Naive thymus-derived CD8-positive, alpha-beta T cell (primary cell): ENCODE data around the gene PTGDR2. TPM values are rescaled to one million over a fixed set of nuclear protein-coding genes. Genes with fewer than 3 reads are reported as not detected.

Experiments used
- ATAC-seq, 2 donors: fragments of 150-1000 bp; cut with Tn5 transposase in 1 of 2; sonication (Bioruptor Pico), chemical (Tn5 transposase) in 1 of 2; 1 replicate in 1 of 2; 2 replicates in 1 of 2; pipeline ENCODE4 v1.10.0; 2021; ENCODE audit warnings: mild to moderate bottlenecking in 2 of 2, moderate library complexity in 2 of 2
- POLR2A ChIA-PET: fragments of 350-600 bp; sonication (Branson Sonifier 250); formaldehyde crosslinking; loops from one replicate; lab custom pipeline; 2021; ENCODE audit warnings: antibody characterized with exemption; lab: Charles Lee
- DNase-seq, 10 donors: peaks; one replicate each; pipeline versions ENCODE4 v3.0.0 to v3.0.0-alpha.2; 2020 to 2022
- H3K27ac Mint-ChIP-seq, 10 donors: one replicate each; pipeline ENCODE4 v1.8.0; 2020 to 2022; ENCODE audit warnings: mild to moderate bottlenecking in 10 of 10, mixed read lengths in 10 of 10, moderate library complexity in 4 of 10, inconsistent platforms in 1 of 10
- H3K27me3 Mint-ChIP-seq, 5 donors: one replicate each; pipeline ENCODE4 v1.8.0; 2021 to 2022; ENCODE audit warnings: mixed read lengths in 5 of 5
- H3K36me3 Mint-ChIP-seq, 3 donors: one replicate each; pipeline ENCODE4 v1.8.0; 2020 to 2022; ENCODE audit warnings: mixed read lengths in 3 of 3, mild to moderate bottlenecking in 2 of 3, inconsistent platforms in 1 of 3
- H3K4me1 Mint-ChIP-seq, 4 donors: one replicate each; pipeline ENCODE4 v1.8.0; 2021 to 2022; ENCODE audit warnings: mixed read lengths in 4 of 4
- H3K4me3 Mint-ChIP-seq, 10 donors: one replicate each; pipeline ENCODE4 v1.8.0; 2020 to 2022; ENCODE audit warnings: mild to moderate bottlenecking in 10 of 10, mixed read lengths in 10 of 10, moderate library complexity in 6 of 10, inconsistent platforms in 1 of 10
- H3K9me3 Mint-ChIP-seq, 9 donors: one replicate each; pipeline ENCODE4 v1.8.0; 2020 to 2022; ENCODE audit warnings: mixed read lengths in 9 of 9, mild to moderate bottlenecking in 3 of 9, inconsistent platforms in 1 of 9, moderate library complexity in 1 of 9
- polyA plus RNA-seq, 3 donors: library from polyadenylated mRNA; unstranded; fragments of 300-500 nt; fragmentation: Illumina TruSeq; gene quantifications; one replicate each; pipeline ENCODE4 v1.2.3, GENCODE V29; 2021
- total RNA-seq, 8 experiments: library from RNA in 2 of 8; stranded (reverse) in 2 of 8; gene quantifications; one replicate each; pipeline ENCODE4 v1.2.3 and lab custom pipeline; 2021 to 2026

PTGDR2 gene
- total and polyA plus RNA-seq, 5 experiments from 2014 or later: 0.16 TPM; not detected in 3

DNA sequence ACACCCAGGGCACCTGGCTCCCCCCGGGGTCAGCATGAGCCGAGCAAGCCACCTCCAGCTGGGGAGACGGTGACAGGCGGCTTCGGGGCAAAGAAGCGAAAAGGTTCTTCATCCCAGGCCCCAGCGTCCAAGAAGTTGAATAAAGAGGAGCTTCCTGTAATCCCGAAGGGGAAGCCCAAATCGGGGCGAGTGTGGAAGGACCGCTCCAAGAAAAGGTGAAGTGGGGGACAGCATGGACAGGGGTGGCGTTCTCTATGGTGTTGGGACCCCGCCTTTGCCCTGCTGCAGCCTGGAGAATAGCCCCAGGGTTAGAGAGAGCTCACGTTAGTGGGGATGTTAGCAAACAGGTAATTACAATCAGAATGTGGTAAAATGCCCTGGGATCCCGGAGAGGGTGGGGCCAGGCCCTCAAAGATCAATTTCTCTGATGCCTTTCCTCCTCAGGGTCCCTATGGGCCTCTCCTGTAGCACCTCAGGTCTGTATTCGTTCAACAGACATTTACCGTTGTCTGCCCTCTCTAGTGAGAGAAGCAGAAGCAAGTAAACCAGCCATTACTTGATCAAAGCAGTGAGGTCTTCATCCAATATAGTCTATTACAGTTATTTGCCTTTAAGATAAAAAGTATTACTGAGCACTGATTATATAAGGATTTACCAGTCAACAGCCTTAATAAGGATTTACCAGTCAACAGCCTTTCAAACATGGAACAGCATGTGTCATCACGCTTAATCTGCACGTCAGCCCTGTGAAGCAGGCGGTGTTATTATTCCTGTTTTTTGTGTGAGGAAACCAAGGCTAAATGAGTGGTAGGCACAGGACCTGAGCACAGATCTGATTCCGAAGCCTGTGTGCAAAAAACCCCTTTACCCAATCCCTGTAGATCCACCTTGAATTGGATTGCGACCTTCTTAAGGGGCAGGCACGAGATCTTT, 12.8 kb downstream of the PTGDR2 start:
- peaks cover 32 to 54% (median 43%) of the 10 kb centered on the region in 4 donors for H3K4me1 Mint-ChIP-seq
- H3K9me3 Mint-ChIP-seq: no peaks in the 10 kb centered on the region
- peaks cover 0 to 3% (median 0%) of the 10 kb centered on the region in 5 donors for H3K27me3 Mint-ChIP-seq
- ATAC-seq: no peak
- DNase-seq: no peak
- POLR2A ChIA-PET: interaction anchor here (0.7 to 1.2 kb wide), 4 partner anchors 12 to 71 kb away, joined by 3 to 6 read pairs (median 4); partner anchors contain the start of genes PTGDR2, TMEM109 and ZP1
- peak overlapping the region; percentile 70 to 99 (median 97) for H3K27ac Mint-ChIP-seq
- H3K4me3 Mint-ChIP-seq: peak overlapping the region; percentile 71 to 94 (median 90)
- peaks cover 0 to 22% (median 3%) of the 10 kb centered on the region in 3 donors for H3K36me3 Mint-ChIP-seq

GRCh38 chr11:60841797-60842667, 13.7 kb downstream of the PTGDR2 start, which contains the start of gene CCDC86:
Gene CCDC86, plus strand, starts transcription at chr11:60842113. Its CDS starts 12 bp downstream, at chr11:60842125.
- POLR2A ChIA-PET: interaction anchor here (0.7 to 1.2 kb wide), 4 partner anchors 12 to 72 kb away, joined by 3 to 6 read pairs (median 4); partner anchors contain the start of genes PTGDR2, TMEM109 and ZP1
- Mint-ChIP-seq H3K27ac (peak within 1 kb of the TSS; percentile 92 to 99 (median 97)), H3K27me3 (peaks cover 0 to 3% (median 0%) of the 10 kb centered on the region in 5 donors), H3K36me3 (peaks cover 0 to 14% (median 3%) of the 10 kb centered on the region in 3 donors), H3K4me1 (peaks cover 32 to 54% (median 45%) of the 10 kb centered on the region in 4 donors), H3K4me3 (peak within 1 kb of the TSS; percentile 71 to 94 (median 90)), H3K9me3 (no peaks in the 10 kb centered on the region)
- peak; percentile 94 to 95 for ATAC-seq
- peak; percentile 95 to 100 (median 99) for DNase-seq

DNA sequence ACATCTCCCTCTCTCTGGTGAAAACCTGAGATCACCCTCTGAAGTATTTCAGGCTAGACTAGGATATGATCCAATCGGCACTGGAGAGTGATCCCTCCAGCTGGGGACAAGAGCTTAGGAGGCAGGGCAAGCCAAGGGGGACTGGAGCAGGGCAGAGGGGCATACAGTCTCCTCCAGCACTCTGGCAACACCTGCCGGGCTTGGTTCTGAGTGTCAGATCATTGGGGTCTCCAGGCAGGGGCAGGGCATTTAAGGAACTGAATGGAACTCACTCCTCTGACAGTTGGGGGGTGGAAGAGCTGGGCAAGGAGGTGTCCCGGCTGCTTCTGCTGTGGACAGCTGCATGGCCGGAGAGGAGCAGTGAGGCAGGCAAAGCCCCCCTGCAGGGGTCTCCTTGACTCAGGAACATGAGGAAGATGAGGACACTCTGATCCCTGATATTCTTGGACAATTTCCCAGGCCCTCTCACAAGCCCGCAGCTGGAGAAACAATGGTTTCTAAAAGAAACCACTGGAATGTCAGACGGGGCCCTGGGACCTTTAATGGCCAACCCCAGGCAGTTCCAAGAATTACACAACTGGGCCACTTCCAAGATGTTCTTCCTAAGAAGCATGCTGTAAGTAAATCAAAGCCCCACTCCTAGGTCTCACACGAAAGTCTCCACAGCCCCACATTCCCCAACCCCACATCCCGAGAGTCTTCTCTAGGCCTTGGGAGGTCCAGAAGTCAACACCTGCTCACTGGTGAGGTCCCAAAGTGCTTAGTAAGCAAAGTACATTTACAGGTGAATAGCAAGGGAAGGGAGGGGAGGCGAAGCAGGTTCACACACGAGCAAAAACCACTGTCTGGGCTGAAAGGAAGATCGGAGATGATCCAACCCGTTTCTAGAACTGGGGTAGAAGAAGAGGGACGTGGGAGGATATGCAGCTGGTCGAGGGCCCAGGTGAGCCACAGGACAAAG, 15.0 kb downstream of the PTGDR2 start:
- ATAC-seq: no peak
- Mint-ChIP-seq H3K9me3 (no peaks in the 10 kb centered on the region), H3K4me1 (peaks cover 32 to 54% (median 47%) of the 10 kb centered on the region in 4 donors), H3K27ac (peak overlapping the region; percentile 86 to 99 (median 97)), H3K27me3 (peaks cover 0 to 3% (median 0%) of the 10 kb centered on the region in 5 donors), H3K36me3 (peaks cover 0 to 5% (median 3%) of the 10 kb centered on the region in 3 donors), H3K4me3 (peak overlapping the region; percentile 71 to 94 (median 87))
- DNase-seq: no peak
- POLR2A ChIA-PET: interaction anchor here (0.7 to 1.2 kb wide), 5 partner anchors 20 to 298 kb away, joined by 3 to 5 read pairs (median 3); partner anchors contain the start of genes PRPF19 and SLC15A3

DNA sequence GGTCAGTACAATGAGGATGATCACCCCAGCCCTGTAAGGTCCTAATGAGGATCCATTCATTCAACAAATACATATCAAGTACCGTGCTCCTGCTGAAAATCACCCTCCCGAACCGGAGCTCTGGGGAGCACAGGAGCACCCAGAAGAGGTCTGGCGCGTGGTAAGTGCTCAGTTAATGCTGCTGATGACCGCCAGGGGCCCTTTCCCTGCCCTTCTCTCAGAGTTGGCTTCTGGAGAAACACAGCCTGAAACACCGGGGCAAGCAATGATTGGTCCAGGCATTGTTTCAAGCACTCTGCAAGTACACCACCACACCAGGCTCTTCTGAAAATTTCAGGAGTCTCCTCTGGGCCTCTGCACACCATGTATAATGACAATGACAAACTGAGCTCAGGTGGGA, 17.6 kb downstream of the PTGDR2 start:
- POLR2A ChIA-PET: no interaction called here
- Mint-ChIP-seq H3K4me3 (no peak overlapping the region), H3K27ac (no peak overlapping the region), H3K4me1 (peaks cover 11 to 36% (median 23%) of the 10 kb centered on the region in 4 donors), H3K9me3 (no peaks in the 10 kb centered on the region), H3K36me3 (no peaks in the 10 kb centered on the region), H3K27me3 (peaks cover 0 to 3% (median 0%) of the 10 kb centered on the region in 5 donors)
- ATAC-seq (no peak), DNase-seq (no peak)

- ATAC-seq: no peak
- POLR2A ChIA-PET: no interaction called here
- Mint-ChIP-seq H3K4me3 (peak overlapping the region in 2 of 10 donors; percentile 15 to 35), H3K36me3 (no peaks in the 10 kb centered on the region), H3K9me3 (no peaks in the 10 kb centered on the region), H3K27ac (peak overlapping the region in 3 of 10 donors; percentile 28 to 86 (median 71)), H3K4me1 (peaks cover 8 to 26% (median 15%) of the 10 kb centered on the region in 4 donors), H3K27me3 (peaks cover 0 to 3% (median 0%) of the 10 kb centered on the region in 5 donors)
- DNase-seq: no peak
Measured at GRCh38 chr11:60836866-60837515, 18.8 kb downstream of the PTGDR2 start.

- Mint-ChIP-seq H3K27me3 (peaks cover 0 to 2% (median 0%) of the 10 kb centered on the region in 5 donors), H3K27ac (peak overlapping the region in 3 of 10 donors; percentile 5 to 45 (median 12)), H3K4me1 (peaks cover 0 to 17% (median 6%) of the 10 kb centered on the region in 4 donors), H3K9me3 (no peaks in the 10 kb centered on the region), H3K4me3 (no peak overlapping the region), H3K36me3 (no peaks in the 10 kb centered on the region)
- DNase-seq (no peak), ATAC-seq (no peak)
- POLR2A ChIA-PET: no interaction called here
Measured at GRCh38 chr11:60835534-60835846, 20.3 kb downstream of the PTGDR2 start.

GRCh38 chr11:60834742-60835533, 20.8 kb downstream of the PTGDR2 start:
- ATAC-seq: no peak
- POLR2A ChIA-PET: no interaction called here
- H3K27ac Mint-ChIP-seq: peak overlapping the region in 3 of 10 donors; percentile 5 to 45 (median 12)
- no peak overlapping the region for H3K4me3 Mint-ChIP-seq
- DNase-seq: no peak
- peaks cover 0 to 17% (median 4%) of the 10 kb centered on the region in 4 donors for H3K4me1 Mint-ChIP-seq
- H3K9me3 Mint-ChIP-seq: no peaks in the 10 kb centered on the region
- peaks cover 0 to 2% (median 0%) of the 10 kb centered on the region in 5 donors for H3K27me3 Mint-ChIP-seq
- no peaks in the 10 kb centered on the region for H3K36me3 Mint-ChIP-seq

DNA sequence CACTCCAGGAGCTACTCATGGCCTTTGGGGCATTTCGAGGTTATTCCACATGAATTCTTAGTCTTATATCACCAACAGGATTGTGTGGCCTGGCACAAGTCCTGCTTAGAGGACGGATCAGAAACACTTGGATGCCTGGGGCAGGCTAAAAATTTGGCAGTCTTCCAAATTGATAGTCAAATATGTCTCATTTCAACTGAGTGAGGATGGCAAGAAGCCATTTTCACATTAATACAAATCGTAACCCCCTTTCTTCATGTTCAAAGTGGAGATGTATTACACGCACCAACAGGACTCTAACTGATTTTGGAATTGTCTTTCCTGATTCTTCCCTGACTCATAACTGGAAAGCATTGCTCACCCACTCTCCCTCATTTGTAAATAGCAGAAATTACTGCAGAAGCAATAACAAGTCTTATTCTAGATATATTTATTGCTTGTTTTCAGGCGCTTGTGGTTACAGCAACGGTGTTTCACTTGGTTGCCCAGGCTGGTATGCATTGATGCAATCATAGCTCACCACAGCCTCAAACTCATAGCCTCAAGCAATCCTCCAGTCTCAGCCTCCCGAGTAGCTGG, 24.2 kb downstream of the PTGDR2 start:
- H3K4me3 Mint-ChIP-seq: no peak overlapping the region
- DNase-seq: no peak

GRCh38 chr11:60831143-60831500, 24.6 kb downstream of the PTGDR2 start:
- peaks cover 0 to 2% (median 0%) of the 10 kb centered on the region in 5 donors for H3K27me3 Mint-ChIP-seq
- POLR2A ChIA-PET: interaction anchor here (0.6 to 2.4 kb wide), 4 partner anchors 57 to 246 kb away, joined by 3 to 11 read pairs (median 6); no protein-coding TSS in a partner anchor
- H3K4me3 Mint-ChIP-seq: peak overlapping the region in 3 of 10 donors; percentile 70 to 77 (median 75)
- H3K4me1 Mint-ChIP-seq: peaks cover 0 to 13% (median 4%) of the 10 kb centered on the region in 4 donors
- no peaks in the 10 kb centered on the region for H3K9me3 Mint-ChIP-seq
- DNase-seq (peak; percentile 66 to 91 (median 75)), ATAC-seq (peak; percentile 84 to 95)
- H3K36me3 Mint-ChIP-seq: no peaks in the 10 kb centered on the region
- peak overlapping the region in 3 of 10 donors; percentile 73 to 87 (median 81) for H3K27ac Mint-ChIP-seq

More for the DNA sequence above, 24.2 kb downstream of the PTGDR2 start:
- Mint-ChIP-seq H3K27me3 (peaks cover 0 to 2% (median 0%) of the 10 kb centered on the region in 5 donors), H3K27ac (peak overlapping the region in 1 of 10 donors; percentile 54), H3K9me3 (no peaks in the 10 kb centered on the region), H3K4me1 (peaks cover 0 to 13% (median 4%) of the 10 kb centered on the region in 4 donors), H3K36me3 (no peaks in the 10 kb centered on the region)
- ATAC-seq: no peak
- POLR2A ChIA-PET: interaction anchor here (0.6 to 2.4 kb wide), 4 partner anchors 56 to 245 kb away, joined by 3 to 11 read pairs (median 6); no protein-coding TSS in a partner anchor
